Measurements from ENCODE around the gene TSPAN32. TPM values are rescaled to one million over a fixed set of nuclear protein-coding genes. Genes with fewer than 3 reads are reported as not detected.

TSPAN32 gene
- total RNA-seq, 1 donor from 2014 or later, result not detected

GRCh38 chr11:2319791-2320472, 18.1 kb downstream of the TSPAN32 start:
- Mint-ChIP-seq H3K36me3 (ENCODE audit: low read depth) (peaks cover 5% of the 10 kb centered on the region), H3K4me3 (ENCODE audit: unreplicated experiment) (no peak overlapping the region), H3K4me1 (ENCODE audit: low read depth) (peaks cover under 1% of the 10 kb centered on the region), H3K27ac (ENCODE audit: unreplicated experiment) (no peak overlapping the region), H3K27me3 (ENCODE audit: low read depth) (peaks cover 3% of the 10 kb centered on the region), H3K9me3 (ENCODE audit: low read depth) (peaks cover 13% of the 10 kb centered on the region)
- no peak for TF ChIP-seq CTCF (IDR thresholded peaks at IDR 0.05)
- DNase-seq (ENCODE audit: low spot score), result no peak

- Mint-ChIP-seq H3K36me3 (ENCODE audit: low read depth) (peaks cover 5% of the 10 kb centered on the region), H3K9me3 (ENCODE audit: low read depth) (peaks cover 13% of the 10 kb centered on the region), H3K4me3 (ENCODE audit: unreplicated experiment) (no peak overlapping the region), H3K27ac (ENCODE audit: unreplicated experiment) (no peak overlapping the region), H3K4me1 (ENCODE audit: low read depth) (no peaks in the 10 kb centered on the region), H3K27me3 (ENCODE audit: low read depth) (peaks cover 3% of the 10 kb centered on the region)
- no peak for DNase-seq (ENCODE audit: low spot score)
- TF ChIP-seq CTCF (IDR thresholded peaks at IDR 0.05), result no peak
Observed at GRCh38 chr11:2320568-2321310, 18.9 kb downstream of the TSPAN32 start.

GRCh38 chr11:2321311-2321683, 19.5 kb downstream of the TSPAN32 start:
- no peak overlapping the region for H3K27ac Mint-ChIP-seq (ENCODE audit: unreplicated experiment)
- peaks cover 3% of the 10 kb centered on the region for H3K27me3 Mint-ChIP-seq (ENCODE audit: low read depth)
- H3K9me3 Mint-ChIP-seq (ENCODE audit: low read depth), result peaks cover 13% of the 10 kb centered on the region
- TF ChIP-seq CTCF (IDR thresholded peaks at IDR 0.05), result no peak
- H3K36me3 Mint-ChIP-seq (ENCODE audit: low read depth), result peaks cover 5% of the 10 kb centered on the region
- DNase-seq (ENCODE audit: low spot score), result no peak
- H3K4me1 Mint-ChIP-seq (ENCODE audit: low read depth), result no peaks in the 10 kb centered on the region
- no peak overlapping the region for H3K4me3 Mint-ChIP-seq (ENCODE audit: unreplicated experiment)

- no peak for TF ChIP-seq CTCF (IDR thresholded peaks at IDR 0.05)
- H3K9me3 Mint-ChIP-seq (ENCODE audit: low read depth), result peaks cover 8% of the 10 kb centered on the region
- no peak overlapping the region for H3K4me3 Mint-ChIP-seq (ENCODE audit: unreplicated experiment)
- no peak for DNase-seq (ENCODE audit: low spot score)
- no peak overlapping the region for H3K27ac Mint-ChIP-seq (ENCODE audit: unreplicated experiment)
- peaks cover 5% of the 10 kb centered on the region for H3K36me3 Mint-ChIP-seq (ENCODE audit: low read depth)
- H3K4me1 Mint-ChIP-seq (ENCODE audit: low read depth), result no peaks in the 10 kb centered on the region
- H3K27me3 Mint-ChIP-seq (ENCODE audit: low read depth), result peaks cover 3% of the 10 kb centered on the region
Observed at GRCh38 chr11:2325123-2325522, 23.3 kb downstream of the TSPAN32 start.

- no peak for TF ChIP-seq CTCF (IDR thresholded peaks at IDR 0.05)
- H3K36me3 Mint-ChIP-seq (ENCODE audit: low read depth), result peaks cover 5% of the 10 kb centered on the region
- no peak overlapping the region for H3K27ac Mint-ChIP-seq (ENCODE audit: unreplicated experiment)
- peaks cover 8% of the 10 kb centered on the region for H3K9me3 Mint-ChIP-seq (ENCODE audit: low read depth)
- no peak for DNase-seq (ENCODE audit: low spot score)
- H3K27me3 Mint-ChIP-seq (ENCODE audit: low read depth), result peaks cover 3% of the 10 kb centered on the region
- no peak overlapping the region for H3K4me3 Mint-ChIP-seq (ENCODE audit: unreplicated experiment)
- H3K4me1 Mint-ChIP-seq (ENCODE audit: low read depth), result no peaks in the 10 kb centered on the region
Observed at GRCh38 chr11:2325719-2326118, 23.9 kb downstream of the TSPAN32 start.
